ENCODE data around the gene RRAGC.
A peak's percentile ranks its signal among the peaks of the same experiment; 100 is the strongest.

Gene RRAGC

DNA sequence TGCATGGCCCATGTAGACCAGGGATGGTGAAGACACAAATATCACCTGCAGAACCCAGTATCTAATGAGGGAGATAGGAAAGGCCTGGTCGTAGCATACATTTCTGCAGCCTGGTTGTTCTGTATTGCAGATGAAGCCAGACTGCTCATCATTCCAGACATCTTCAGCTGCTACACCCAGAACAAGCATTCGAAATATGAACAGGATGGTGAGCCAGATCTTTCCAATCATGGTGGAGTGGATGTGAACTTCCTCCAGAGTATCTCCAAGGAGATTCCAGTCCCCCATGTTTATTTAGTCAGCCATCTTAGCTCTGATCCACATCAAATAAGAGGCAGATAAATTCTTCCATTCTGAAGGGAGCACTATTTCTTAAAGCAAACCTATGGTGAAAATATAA is 16.2 kb upstream of the RRAGC start:
- TF ChIP-seq TAF1 (IDR thresholded peaks at IDR 0.05; ENCODE audit: borderline replicate concordance, insufficient read depth, low read length) = no peak

DNA sequence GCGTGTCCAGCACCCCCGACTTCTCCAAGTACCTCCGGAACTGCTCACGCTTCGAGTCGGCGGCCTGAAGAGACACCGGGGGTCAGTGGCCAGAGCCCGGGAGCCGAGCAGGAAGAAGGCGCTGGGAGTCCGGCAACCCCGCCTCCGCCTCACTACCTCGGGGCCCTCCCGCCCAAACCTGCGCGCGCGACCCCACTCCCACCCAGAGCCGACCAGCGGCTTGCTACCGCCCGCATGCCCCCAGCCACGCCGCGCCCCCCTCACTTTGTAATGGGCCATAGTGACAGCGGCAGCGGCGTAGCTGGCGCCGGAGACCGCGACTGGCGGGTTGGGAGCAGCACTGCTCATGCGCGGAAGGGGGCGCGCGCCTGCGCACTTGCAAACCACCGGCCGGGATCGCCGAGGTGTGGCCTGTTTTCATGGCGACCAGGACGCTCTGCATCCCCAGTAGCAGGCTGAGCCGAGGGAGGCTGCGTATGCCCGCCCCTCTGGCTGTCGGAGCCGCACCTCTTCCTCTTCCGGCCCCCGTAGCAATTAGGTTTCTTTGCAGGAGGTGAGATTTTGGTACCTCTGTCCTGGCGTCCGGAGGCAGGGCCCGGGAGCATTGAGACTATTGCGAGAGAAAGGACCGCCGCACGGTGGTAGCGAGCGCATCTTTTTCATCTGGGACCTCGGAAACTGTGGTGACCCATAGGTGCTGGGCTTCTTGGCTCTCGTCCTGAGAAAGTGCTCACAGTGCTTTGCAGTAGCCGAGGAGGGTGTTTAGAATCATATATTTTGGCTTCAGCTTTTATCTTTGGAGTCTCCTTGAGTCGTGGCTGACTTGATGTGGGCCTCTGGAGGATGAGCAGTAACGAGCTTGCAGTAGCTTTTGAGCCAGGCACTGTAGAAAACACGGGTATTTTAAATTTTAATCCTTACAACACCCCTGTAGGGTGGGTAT is 13.7 kb upstream of the RRAGC start, which contains the start of gene MYCBP:
Gene MYCBP, minus strand, starts transcription at position 322 of the 943 bp plus-strand sequence. Its CDS starts 43 bp downstream, at position 279.
- peak; percentile 87 for TF ChIP-seq POLR2AphosphoS5 (IDR thresholded peaks at IDR 0.05; ENCODE audit: low read depth, low read length)
- TF ChIP-seq, protein P1, sequence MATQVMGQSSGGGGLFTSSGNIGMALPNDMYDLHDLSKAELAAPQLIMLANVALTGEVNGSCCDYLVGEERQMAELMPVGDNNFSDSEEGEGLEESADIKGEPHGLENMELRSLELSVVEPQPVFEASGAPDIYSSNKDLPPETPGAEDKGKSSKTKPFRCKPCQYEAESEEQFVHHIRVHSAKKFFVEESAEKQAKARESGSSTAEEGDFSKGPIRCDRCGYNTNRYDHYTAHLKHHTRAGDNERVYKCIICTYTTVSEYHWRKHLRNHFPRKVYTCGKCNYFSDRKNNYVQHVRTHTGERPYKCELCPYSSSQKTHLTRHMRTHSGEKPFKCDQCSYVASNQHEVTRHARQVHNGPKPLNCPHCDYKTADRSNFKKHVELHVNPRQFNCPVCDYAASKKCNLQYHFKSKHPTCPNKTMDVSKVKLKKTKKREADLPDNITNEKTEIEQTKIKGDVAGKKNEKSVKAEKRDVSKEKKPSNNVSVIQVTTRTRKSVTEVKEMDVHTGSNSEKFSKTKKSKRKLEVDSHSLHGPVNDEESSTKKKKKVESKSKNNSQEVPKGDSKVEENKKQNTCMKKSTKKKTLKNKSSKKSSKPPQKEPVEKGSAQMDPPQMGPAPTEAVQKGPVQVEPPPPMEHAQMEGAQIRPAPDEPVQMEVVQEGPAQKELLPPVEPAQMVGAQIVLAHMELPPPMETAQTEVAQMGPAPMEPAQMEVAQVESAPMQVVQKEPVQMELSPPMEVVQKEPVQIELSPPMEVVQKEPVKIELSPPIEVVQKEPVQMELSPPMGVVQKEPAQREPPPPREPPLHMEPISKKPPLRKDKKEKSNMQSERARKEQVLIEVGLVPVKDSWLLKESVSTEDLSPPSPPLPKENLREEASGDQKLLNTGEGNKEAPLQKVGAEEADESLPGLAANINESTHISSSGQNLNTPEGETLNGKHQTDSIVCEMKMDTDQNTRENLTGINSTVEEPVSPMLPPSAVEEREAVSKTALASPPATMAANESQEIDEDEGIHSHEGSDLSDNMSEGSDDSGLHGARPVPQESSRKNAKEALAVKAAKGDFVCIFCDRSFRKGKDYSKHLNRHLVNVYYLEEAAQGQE (IDR thresholded peaks at IDR 0.05; ENCODE audit: insufficient read depth in 1 of 2, low read depth in 2 of 2, low read length in 2 of 2) = no peak
- peak; percentile 44; the same call in 1 of the 2 replicates for TF ChIP-seq SIN3A (IDR thresholded peaks at IDR 0.05; ENCODE audit: borderline replicate concordance, insufficient read depth, low read length)
- TF ChIP-seq FOXP2 (optimal IDR thresholded peaks at IDR 0.05; ENCODE audit: borderline replicate concordance, extremely low read depth, extremely low read length, insufficient read depth) = peak; percentile 78

DNA sequence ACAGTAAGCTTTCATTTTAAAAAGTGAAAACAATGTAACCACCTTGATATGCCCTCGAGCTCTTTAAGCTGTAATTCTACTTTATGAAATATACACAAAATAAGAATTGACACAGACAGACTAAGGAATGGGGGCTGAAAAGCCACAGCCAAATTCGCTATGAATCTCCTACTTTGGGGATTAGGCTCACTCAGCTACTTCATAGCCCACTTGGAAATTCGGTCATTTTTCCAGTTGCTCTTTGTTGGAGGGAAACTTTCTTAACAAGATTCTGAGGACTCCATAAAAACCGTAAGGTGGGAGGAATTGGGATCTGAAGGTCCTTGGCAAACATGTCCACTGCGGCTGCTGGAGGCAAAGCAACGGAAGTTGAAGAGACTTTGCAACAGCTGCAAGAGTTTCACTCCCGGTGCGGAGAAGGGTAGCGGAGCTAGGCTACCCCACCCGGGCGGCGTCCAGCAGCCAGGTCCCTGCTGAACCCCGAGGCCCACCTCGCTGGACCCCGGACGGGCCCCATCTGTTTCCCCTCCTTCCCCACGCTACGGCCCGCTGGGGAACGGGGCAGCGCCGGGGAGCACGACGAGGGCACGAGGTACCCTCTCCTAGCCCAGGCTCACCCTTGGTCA is 12.9 kb upstream of the RRAGC start:
- TF ChIP-seq SIN3A (IDR thresholded peaks at IDR 0.05; ENCODE audit: borderline replicate concordance, insufficient read depth, low read length) = no peak

DNA sequence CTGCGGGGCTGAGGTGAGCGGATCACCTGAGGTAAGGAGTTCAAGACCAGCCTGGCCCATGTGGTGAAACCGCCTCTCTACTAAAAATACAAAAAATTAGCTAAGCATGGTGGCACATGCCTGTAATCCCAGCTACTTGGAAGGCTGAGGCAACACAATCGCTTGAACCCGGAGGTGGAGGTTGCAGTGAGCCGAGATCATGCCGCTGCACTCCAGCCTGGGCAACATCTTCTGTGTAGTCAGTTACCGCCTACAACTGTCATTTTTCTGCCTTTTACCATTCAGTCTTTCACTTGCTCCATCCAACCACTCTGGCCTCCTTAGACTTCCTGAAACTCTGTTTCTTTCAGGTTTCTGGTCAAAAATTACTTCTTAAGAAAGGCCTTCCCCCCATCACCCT is 11.4 kb upstream of the RRAGC start:
- no peak for TF ChIP-seq FOXP2 (optimal IDR thresholded peaks at IDR 0.05; ENCODE audit: borderline replicate concordance, extremely low read depth, extremely low read length, insufficient read depth)
- TF ChIP-seq, protein P1 (IDR thresholded peaks at IDR 0.05; ENCODE audit: insufficient read depth in 1 of 2, low read depth in 2 of 2, low read length in 2 of 2) = no peak
- no peak for TF ChIP-seq TAF1 (IDR thresholded peaks at IDR 0.05; ENCODE audit: borderline replicate concordance, insufficient read depth, low read length)
- TF ChIP-seq SIN3A (IDR thresholded peaks at IDR 0.05; ENCODE audit: borderline replicate concordance, insufficient read depth, low read length) = no peak
- no peak for TF ChIP-seq POLR2AphosphoS5 (IDR thresholded peaks at IDR 0.05; ENCODE audit: low read depth, low read length)

DNA sequence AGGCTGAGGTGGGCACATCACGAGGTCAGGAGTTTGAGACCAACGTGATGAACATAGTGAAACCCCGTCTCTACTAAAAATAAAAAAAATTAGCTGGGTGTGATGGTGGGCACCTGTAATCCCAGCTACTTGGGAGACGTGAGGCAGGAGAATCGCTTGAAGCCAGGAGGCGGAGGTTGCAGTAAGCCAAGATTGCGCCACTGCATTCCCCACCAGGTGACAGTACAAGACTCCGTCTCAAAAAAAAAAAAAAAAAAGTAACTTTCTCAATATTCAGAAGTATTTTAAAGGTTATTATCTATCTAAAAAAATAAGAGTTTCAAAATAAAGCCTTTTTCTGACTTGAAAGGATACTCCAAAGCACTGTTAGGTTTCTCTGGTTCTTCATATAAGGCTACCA is 7.6 kb upstream of the RRAGC start:
- TF ChIP-seq, protein P1 (IDR thresholded peaks at IDR 0.05; ENCODE audit: insufficient read depth in 1 of 2, low read depth in 2 of 2, low read length in 2 of 2) = no peak
- TF ChIP-seq POLR2AphosphoS5 (IDR thresholded peaks at IDR 0.05; ENCODE audit: low read depth, low read length) = no peak

DNA sequence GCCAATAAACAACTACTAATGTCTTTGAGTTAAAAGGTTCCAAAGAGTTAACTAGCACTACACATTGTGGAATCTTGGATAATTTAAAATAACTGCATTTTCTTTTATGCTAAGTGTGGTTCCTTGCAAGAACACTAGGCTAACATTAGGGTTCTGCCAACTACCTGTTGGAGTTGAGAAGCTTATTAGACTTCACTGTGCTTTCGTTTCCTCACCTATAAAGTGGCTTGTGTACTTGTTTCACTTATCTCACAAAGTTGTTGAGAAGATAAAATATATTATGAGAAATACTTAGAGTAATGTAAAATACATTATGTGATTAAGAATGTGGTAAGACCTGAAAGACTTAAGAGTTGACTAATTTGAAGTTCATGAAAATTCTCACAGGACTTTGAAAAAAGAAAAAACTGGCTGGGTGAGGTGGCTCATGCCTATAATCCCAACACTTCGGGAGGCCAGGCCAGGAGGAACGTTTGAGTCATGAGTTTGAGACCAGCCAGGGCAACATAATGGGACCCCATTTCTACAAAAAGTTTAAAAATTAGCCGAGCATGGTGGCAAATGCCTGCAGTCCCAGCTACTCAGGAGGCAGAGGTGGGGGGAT is 5.6 kb upstream of the RRAGC start:
- no peak for TF ChIP-seq FOXP2 (optimal IDR thresholded peaks at IDR 0.05; ENCODE audit: borderline replicate concordance, extremely low read depth, extremely low read length, insufficient read depth)
- TF ChIP-seq TAF1 (IDR thresholded peaks at IDR 0.05; ENCODE audit: borderline replicate concordance, insufficient read depth, low read length) = no peak

Measured in PFSK-1 (cell line).